Stimulated activated CD8-positive, alpha-beta memory T cell treated with anti-CD3 and anti-CD28 coated beads, Interleukin-12 subunit alpha, Interleukin-12 subunit beta, amount 100 ng/mL, for 4 hours (primary cell): ENCODE results near the gene TRNAU1AP.

ENCODE experiments used
- DNase-seq: peaks from one replicate; pipeline ENCODE4 v3.0.0-alpha.2; 2020; ENCODE audit warnings: low read depth

TRNAU1AP gene

DNA sequence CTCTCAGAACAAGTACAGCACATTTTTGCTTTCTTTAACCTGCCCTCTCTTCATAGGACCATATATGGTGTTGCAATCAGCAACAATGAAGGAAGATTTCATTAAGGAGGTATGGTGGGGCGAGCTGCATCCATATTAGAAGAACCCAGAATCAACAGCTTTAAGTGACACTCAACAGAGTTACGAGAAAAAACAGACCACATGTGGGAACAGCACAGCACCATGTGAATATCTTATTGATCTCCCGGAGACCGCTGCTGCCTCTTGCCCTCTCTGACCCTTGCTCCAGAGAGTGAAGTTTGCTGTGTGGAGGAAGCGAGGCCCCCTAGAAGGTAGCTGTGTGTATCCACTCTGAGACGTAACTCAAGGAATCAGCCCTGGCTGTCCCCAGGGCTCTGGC, 52.1 kb downstream of the TRNAU1AP start:
- no peak for DNase-seq

- DNase-seq, result no peak
Measured at GRCh38 chr1:28606771-28607170, 53.9 kb downstream of the TRNAU1AP start.

GRCh38 chr1:28613175-28613574, 60.3 kb downstream of the TRNAU1AP start:
- no peak for DNase-seq
